Stomach (tissue), 4 donors: ENCODE data around the gene THAP10.

Experiments used
- CTCF ChIP-seq, 7 experiments: fragments of 450-650 bp in 4 of 7; fragments of 200-600 bp in 3 of 7; sonication (generic) in 3 of 7; IDR thresholded peaks; one replicate each; pipeline ENCODE4 v1.5.1; 2016 to 2019; ENCODE audit warnings: antibody characterized with exemption in 7 of 7, control low read depth in 2 of 7, mild to moderate bottlenecking in 1 of 7
- EP300 ChIP-seq: sonication (generic); formaldehyde crosslinking; IDR thresholded peaks from one replicate; pipeline ENCODE4 v1.6.1; 2017; ENCODE audit warnings: antibody characterized with exemption
- POLR2A ChIP-seq, 4 donors: fragments of 450-650 bp; IDR thresholded peaks; one replicate each; pipeline ENCODE4 v1.6.1; 2016; ENCODE audit warnings: antibody characterized with exemption in 4 of 4, control low read depth in 2 of 4, mild to moderate bottlenecking in 1 of 4, moderate library complexity in 1 of 4
- POLR2AphosphoS5 ChIP-seq, 3 donors: sonication (generic); formaldehyde crosslinking; IDR thresholded peaks; one replicate each; pipeline ENCODE4 v1.6.1; 2016; ENCODE audit warnings: antibody characterized with exemption in 3 of 3

- TF ChIP-seq CTCF (IDR thresholded peaks at IDR 0.05) (no peak), EP300 (no peak), POLR2A (IDR thresholded peaks at IDR 0.05) (no peak), POLR2AphosphoS5 (IDR thresholded peaks at IDR 0.05) (no peak)
Measured at GRCh38 chr15:70863450-70864218, 28.6 kb downstream of the THAP10 start.
